GM21447 (cell line): ENCODE results near the gene PSPC1.
"Not testable (repeated sequence)": the region's sequence is repeated elsewhere in the genome, so short reads cannot be mapped to it uniquely, and the experiment has no call there.

Experiments
- ATAC-seq: cut with Tn5 transposase; IDR thresholded peaks from one replicate; pipeline ENCODE4 v1.9.1; 2021; ENCODE audit not compliant: unreplicated experiment

Gene PSPC1

GRCh38 chr13:19782727-19783682 lies at the start of gene PSPC1:
PSPC1 (minus strand) TSS chr13:19782945; CDS start chr13:19782757, 188 bp downstream.
- ATAC-seq, result peak; percentile 83

- no peak for ATAC-seq
Observed at GRCh38 chr13:19822673-19823072, 39.9 kb upstream of the PSPC1 start.

- no peak for ATAC-seq
Observed at GRCh38 chr13:19818223-19818842, 35.6 kb upstream of the PSPC1 start.

- ATAC-seq, result no peak
Observed at GRCh38 chr13:19817510-19818158, 34.9 kb upstream of the PSPC1 start.

- ATAC-seq, result no peak
Observed at GRCh38 chr13:19817106-19817505, 34.4 kb upstream of the PSPC1 start.

GRCh38 chr13:19815842-19816241 lies 33.1 kb upstream of the PSPC1 start:
- not testable (repeated sequence) for ATAC-seq

- ATAC-seq, result no peak
Observed at GRCh38 chr13:19810996-19811881, 28.5 kb upstream of the PSPC1 start.

- no peak for ATAC-seq
Observed at GRCh38 chr13:19810151-19810550, 27.4 kb upstream of the PSPC1 start.

- ATAC-seq, result no peak
Observed at GRCh38 chr13:19805765-19806164, 23.0 kb upstream of the PSPC1 start.

- ATAC-seq, result no peak
Observed at GRCh38 chr13:19795956-19796355, 13.2 kb upstream of the PSPC1 start.

GRCh38 chr13:19794631-19795030 lies 11.9 kb upstream of the PSPC1 start:
- no peak for ATAC-seq

GRCh38 chr13:19791953-19792537 lies 9.3 kb upstream of the PSPC1 start:
- ATAC-seq, result no peak

GRCh38 chr13:19782049-19782726 lies 557 bp downstream of the PSPC1 start:
- ATAC-seq, result peak; percentile 43

GRCh38 chr13:19781526-19781925 lies 1.2 kb downstream of the PSPC1 start:
- no peak for ATAC-seq

- ATAC-seq, result not testable (repeated sequence)
Observed at GRCh38 chr13:19780753-19781418, 1.9 kb downstream of the PSPC1 start.

- ATAC-seq, result no peak
Observed at GRCh38 chr13:19772306-19772705, 10.4 kb downstream of the PSPC1 start.

- ATAC-seq, result no peak
Observed at GRCh38 chr13:19769854-19770253, 12.9 kb downstream of the PSPC1 start.

- ATAC-seq, result no peak
Observed at GRCh38 chr13:19767966-19768365, 14.8 kb downstream of the PSPC1 start.

GRCh38 chr13:19766591-19766990 lies 16.2 kb downstream of the PSPC1 start:
- no peak for ATAC-seq
